Skin of body (tissue), 2 donors: ENCODE results near the gene LGR6. TPM values are rescaled to one million over a fixed set of nuclear protein-coding genes. Genes with fewer than 3 reads are reported as not detected.
"Not testable (repeated sequence)": the region's sequence is repeated elsewhere in the genome, so short reads cannot be mapped to it uniquely, and the experiment has no call there.

Experiments
- DNase-seq: peaks from one replicate; lab custom pipeline; 2025; lab: John Stamatoyannopoulos, UW
- total RNA-seq: library from RNA; depleted of rRNA; stranded (reverse); fragments of >200 nt; gene quantifications from one replicate; pipeline ENCODE4 v1.2.3, GENCODE V29; 2014

The LGR6 gene
- 11.9 TPM for total RNA-seq

GRCh38 chr1:202193614-202194327, at the start of gene LGR6:
TSS of gene LGR6 (plus strand) at chr1:202193799. CDS start at chr1:202193990, 191 bp downstream.
- DNase-seq = no peak

- DNase-seq = peak; percentile 13
Observed at GRCh38 chr1:202144402-202145067, 49.1 kb upstream of the LGR6 start, which contains the start of gene ARL8A. TSS of gene ARL8A (minus strand) at chr1:202144737. CDS start at chr1:202144572, 165 bp downstream.

GRCh38 chr1:202145068-202145743, 48.4 kb upstream of the LGR6 start:
- DNase-seq = no peak

- not testable (repeated sequence) for DNase-seq
Observed at GRCh38 chr1:202145744-202146140, 47.9 kb upstream of the LGR6 start.

- DNase-seq = no peak
Observed at GRCh38 chr1:202146279-202146678, 47.3 kb upstream of the LGR6 start.

- no peak for DNase-seq
Observed at GRCh38 chr1:202146993-202147392, 46.6 kb upstream of the LGR6 start.

GRCh38 chr1:202148391-202148790, 45.2 kb upstream of the LGR6 start:
- no peak for DNase-seq

GRCh38 chr1:202149566-202149965, 44.0 kb upstream of the LGR6 start:
- DNase-seq = no peak

- no peak for DNase-seq
Observed at GRCh38 chr1:202150187-202150586, 43.4 kb upstream of the LGR6 start.

GRCh38 chr1:202150602-202151001, 43.0 kb upstream of the LGR6 start:
- no peak for DNase-seq

GRCh38 chr1:202151045-202151444, 42.6 kb upstream of the LGR6 start:
- no peak for DNase-seq

- no peak for DNase-seq
Observed at GRCh38 chr1:202152399-202152798, 41.2 kb upstream of the LGR6 start.

- DNase-seq = no peak
Observed at GRCh38 chr1:202153284-202153683, 40.3 kb upstream of the LGR6 start.

- DNase-seq = no peak
Observed at GRCh38 chr1:202154148-202154765, 39.3 kb upstream of the LGR6 start.

GRCh38 chr1:202154766-202155477, 38.7 kb upstream of the LGR6 start:
- DNase-seq = no peak

GRCh38 chr1:202155478-202156021, 38.0 kb upstream of the LGR6 start:
- DNase-seq = no peak

GRCh38 chr1:202156590-202156989, 37.0 kb upstream of the LGR6 start:
- DNase-seq = no peak

GRCh38 chr1:202157945-202158344, 35.7 kb upstream of the LGR6 start:
- no peak for DNase-seq

- no peak for DNase-seq
Observed at GRCh38 chr1:202158810-202159533, 34.6 kb upstream of the LGR6 start.
